ENCODE results near the gene CD37. TPM values are rescaled to one million over a fixed set of nuclear protein-coding genes. Genes with fewer than 3 reads are reported as not detected.
"Not testable (repeated sequence)": the region's sequence is repeated elsewhere in the genome, so short reads cannot be mapped to it uniquely, and the experiment has no call there.

Gene CD37
- total and polyA plus RNA-seq, 8 donors, result 0.35 to 23.1 (median 2.0) TPM

DNA sequence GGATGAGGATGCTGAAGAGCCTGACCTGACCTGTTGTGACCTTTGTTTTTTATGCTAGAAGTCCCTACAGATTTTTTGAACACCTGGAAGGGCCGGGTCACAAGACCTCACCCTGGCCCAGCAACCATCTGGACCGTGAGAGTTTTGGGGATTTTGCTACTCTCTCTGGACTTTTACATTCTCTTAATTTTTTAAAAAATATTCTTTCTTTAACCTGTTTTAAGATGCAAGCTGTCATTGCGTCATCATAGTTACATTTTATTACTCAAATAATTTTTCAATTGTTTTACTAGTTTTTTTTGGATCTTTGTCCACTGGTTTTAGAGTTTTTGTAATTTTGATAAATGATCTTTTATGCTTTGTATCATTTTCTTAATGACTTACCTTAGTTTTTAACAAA, 36.0 kb downstream of the CD37 start:
- intact Hi-C loops (cut with DNase I), result no loop called here
- WGBS, 2 donors, result 66 to 79% methylated on average over 3 of the region's 3 CpGs

DNA sequence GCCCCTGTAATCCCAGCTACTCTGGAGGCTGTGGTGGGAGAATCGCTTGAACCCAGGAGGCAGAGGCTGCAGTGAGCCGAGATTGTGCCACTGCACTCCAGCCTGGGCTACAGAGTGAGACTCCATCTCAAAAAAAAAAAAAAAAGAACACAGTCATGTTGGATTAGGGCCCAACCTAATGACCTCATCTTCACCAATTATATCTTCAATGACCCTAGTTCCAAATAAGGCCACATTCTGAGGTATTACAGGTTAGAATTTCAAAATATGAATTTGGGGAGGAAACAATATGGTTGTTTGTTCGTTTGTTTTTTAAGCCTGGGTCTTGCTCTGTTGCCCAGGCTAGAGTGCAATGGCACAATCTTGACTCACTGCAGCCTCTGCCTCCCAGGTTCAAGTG, 38.0 kb downstream of the CD37 start:
- ATAC-seq; FAIRE-seq; H3K27me3 ChIP-seq; H3K4me3 ChIP-seq; DNase-seq; H3K9me3 ChIP-seq; H3K27ac ChIP-seq; H3K4me1 ChIP-seq; H3K36me3 ChIP-seq; intact Hi-C loops (cut with DNase I): not testable (repeated sequence)
- 76 to 91% methylated on average over 3 of the region's 3 CpGs for WGBS, 2 donors

More for the DNA sequence above, 36.0 kb downstream of the CD37 start:
- Histone ChIP-seq H3K9me3 (no peaks in the 10 kb centered on the region), H3K27ac (no peak overlapping the region), H3K4me3 (no peak overlapping the region), H3K4me1 (no peaks in the 10 kb centered on the region), H3K27me3 (no peaks in the 10 kb centered on the region), H3K36me3 (no peaks in the 10 kb centered on the region)
- ATAC-seq, result no peak
- no peak for DNase-seq
- no peak for FAIRE-seq
- TF ChIP-seq, protein P1, sequence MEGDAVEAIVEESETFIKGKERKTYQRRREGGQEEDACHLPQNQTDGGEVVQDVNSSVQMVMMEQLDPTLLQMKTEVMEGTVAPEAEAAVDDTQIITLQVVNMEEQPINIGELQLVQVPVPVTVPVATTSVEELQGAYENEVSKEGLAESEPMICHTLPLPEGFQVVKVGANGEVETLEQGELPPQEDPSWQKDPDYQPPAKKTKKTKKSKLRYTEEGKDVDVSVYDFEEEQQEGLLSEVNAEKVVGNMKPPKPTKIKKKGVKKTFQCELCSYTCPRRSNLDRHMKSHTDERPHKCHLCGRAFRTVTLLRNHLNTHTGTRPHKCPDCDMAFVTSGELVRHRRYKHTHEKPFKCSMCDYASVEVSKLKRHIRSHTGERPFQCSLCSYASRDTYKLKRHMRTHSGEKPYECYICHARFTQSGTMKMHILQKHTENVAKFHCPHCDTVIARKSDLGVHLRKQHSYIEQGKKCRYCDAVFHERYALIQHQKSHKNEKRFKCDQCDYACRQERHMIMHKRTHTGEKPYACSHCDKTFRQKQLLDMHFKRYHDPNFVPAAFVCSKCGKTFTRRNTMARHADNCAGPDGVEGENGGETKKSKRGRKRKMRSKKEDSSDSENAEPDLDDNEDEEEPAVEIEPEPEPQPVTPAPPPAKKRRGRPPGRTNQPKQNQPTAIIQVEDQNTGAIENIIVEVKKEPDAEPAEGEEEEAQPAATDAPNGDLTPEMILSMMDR (IDR thresholded peaks at IDR 0.05), result no peak

DNA sequence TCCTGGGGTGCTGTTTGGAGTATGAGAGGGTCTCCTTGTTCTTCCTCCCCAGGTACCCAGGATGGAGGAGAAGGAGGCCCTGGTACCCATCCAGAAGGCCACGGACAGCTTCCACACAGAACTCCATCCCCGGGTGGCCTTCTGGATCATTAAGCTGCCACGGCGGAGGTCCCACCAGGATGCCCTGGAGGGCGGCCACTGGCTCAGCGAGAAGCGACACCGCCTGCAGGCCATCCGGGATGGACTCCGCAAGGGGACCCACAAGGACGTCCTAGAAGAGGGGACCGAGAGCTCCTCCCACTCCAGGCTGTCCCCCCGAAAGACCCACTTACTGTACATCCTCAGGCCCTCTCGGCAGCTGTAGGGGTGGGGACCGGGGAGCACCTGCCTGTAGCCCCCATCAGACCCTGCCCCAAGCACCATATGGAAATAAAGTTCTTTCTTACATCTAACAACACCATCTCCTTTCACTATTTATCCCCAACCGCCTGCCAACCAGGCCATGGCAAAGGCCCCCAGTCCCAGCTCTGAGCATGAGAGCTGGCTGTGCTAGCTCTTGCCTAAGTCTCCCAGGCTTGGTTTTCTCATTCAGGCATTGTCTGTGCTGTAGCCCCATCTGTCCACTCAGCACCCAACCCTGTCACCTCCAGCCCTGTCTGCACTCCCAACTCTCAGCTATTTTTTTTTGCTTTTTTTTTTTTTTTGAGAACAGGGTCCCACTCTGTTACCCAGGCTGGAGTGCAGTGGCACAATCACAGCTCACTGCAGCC, 39.6 kb downstream of the CD37 start:
- 85 to 90% methylated on average over 15 to 16 of the region's 16 CpGs for WGBS, 2 donors
- no peaks in the 10 kb centered on the region for H3K36me3 ChIP-seq
- DNase-seq (no peak), ATAC-seq (no peak), FAIRE-seq (no peak)
- H3K4me1 ChIP-seq, result no peaks in the 10 kb centered on the region
- no peak overlapping the region for H3K27ac ChIP-seq
- intact Hi-C loops (cut with DNase I), result no loop called here
- no peaks in the 10 kb centered on the region for H3K9me3 ChIP-seq
- TF ChIP-seq, protein P1 (IDR thresholded peaks at IDR 0.05), result no peak
- no peak overlapping the region for H3K4me3 ChIP-seq
- H3K27me3 ChIP-seq, result no peaks in the 10 kb centered on the region

DNA sequence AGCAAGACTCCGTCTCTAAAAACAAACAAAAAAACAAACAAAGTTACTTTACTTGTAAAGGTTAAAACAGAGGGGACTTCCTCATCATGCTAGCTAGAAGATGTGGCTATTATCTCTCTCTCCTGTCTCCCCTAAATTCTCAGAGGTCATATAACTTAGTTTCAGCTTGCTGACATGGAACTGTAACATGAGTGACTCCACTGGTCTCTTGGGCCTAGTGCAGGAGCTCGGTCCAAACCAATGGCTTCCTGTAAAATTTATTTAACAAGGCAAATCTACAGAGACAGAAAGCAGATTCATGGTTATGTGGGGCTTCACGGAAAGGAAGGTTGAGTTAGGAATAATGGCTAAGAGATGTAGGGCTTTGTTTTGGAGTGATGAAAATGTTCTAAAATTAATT, 43.3 kb downstream of the CD37 start:
- H3K36me3 ChIP-seq, result no peaks in the 10 kb centered on the region
- H3K27me3 ChIP-seq, result no peaks in the 10 kb centered on the region
- WGBS, 2 donors, result 80 to 85% methylated on average over 3 of the region's 3 CpGs
- H3K4me3 ChIP-seq, result no peak overlapping the region
- intact Hi-C loops (cut with DNase I), result no loop called here
- ATAC-seq (no peak), DNase-seq (no peak), FAIRE-seq (no peak)
- H3K27ac ChIP-seq, result no peak overlapping the region
- TF ChIP-seq, protein P1 (IDR thresholded peaks at IDR 0.05), result no peak
- no peaks in the 10 kb centered on the region for H3K9me3 ChIP-seq
- no peaks in the 10 kb centered on the region for H3K4me1 ChIP-seq

DNA sequence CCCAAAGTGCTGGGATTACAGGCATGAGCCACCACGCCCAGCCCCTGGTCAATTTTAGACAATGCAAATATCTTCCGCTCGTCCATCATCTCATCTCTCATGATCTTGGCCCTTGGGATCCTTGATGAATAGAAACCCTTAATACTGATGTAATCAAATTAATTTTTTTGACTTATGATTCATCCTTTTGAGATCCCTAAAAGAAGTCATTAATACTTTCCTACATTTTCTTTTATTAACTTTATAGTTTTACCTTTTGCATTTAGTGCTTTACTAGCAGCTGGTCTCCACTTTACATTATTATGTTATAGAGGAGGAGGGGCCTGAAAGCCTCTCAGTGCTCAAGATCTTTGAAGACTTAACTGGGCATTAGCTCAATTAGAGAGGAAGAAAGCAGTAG, 45.2 kb downstream of the CD37 start:
- Histone ChIP-seq H3K27me3 (no peaks in the 10 kb centered on the region), H3K27ac (no peak overlapping the region), H3K36me3 (no peaks in the 10 kb centered on the region), H3K4me1 (no peaks in the 10 kb centered on the region), H3K4me3 (no peak overlapping the region), H3K9me3 (no peaks in the 10 kb centered on the region)
- no peak for ATAC-seq
- no peak for FAIRE-seq
- TF ChIP-seq, protein P1 (IDR thresholded peaks at IDR 0.05), result no peak
- no peak for DNase-seq
- intact Hi-C loops (cut with DNase I), result no loop called here
- 89 to 95% methylated on average over 3 of the region's 3 CpGs for WGBS, 2 donors

Data from pancreas (tissue), 10 donors.